GM13976 (cell line): Measurements from ENCODE around the gene PPFIA3.
"Not testable (repeated sequence)": the region's sequence is repeated elsewhere in the genome, so short reads cannot be mapped to it uniquely, and the experiment has no call there.

Experiments used
- DNase-seq: peaks from one replicate; pipeline ENCODE4 v3.0.0; 2012; ENCODE audit warnings: low spot score
- in situ Hi-C: fragments of 300-500 bp; cut with MboI; formaldehyde crosslinking; loops from one replicate; pipeline ENCODE4 v1.12.0; 2022; ENCODE audit warnings: low sequenced_read_pairs, mixed read lengths, inconsistent platforms; ENCODE audit not compliant: unreplicated experiment
- TF ChIP-seq, protein P1 (sequence below): IDR thresholded peaks from 2 replicates; pipeline ENCODE4 v1.5.1; 2012; ENCODE audit warnings: borderline replicate concordance, mild to moderate bottlenecking; ENCODE audit not compliant: insufficient read depth; ENCODE audit errors: extremely low read depth, missing control alignments, control extremely low read depth

Gene PPFIA3

DNA sequence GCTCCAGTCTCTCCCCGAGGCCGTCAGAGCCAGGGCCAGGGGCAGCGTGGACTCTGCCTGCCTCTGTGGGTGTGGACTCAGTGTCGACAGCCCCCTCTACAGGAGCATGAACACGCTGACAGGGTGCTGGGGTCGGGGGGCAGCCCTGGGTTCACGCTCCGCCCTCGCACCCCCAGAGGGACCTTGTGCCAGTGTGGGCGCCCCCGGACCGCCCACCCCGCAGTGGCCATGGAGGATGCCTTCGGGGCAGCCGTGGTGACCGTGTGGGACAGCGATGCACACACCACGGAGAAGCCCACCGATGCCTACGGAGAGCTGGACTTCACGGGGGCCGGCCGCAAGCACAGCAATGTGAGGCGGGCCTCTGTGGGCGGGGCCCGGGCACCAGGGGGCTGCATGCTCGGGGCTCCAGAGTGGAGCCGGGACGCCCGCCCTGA is 46.5 kb downstream of the PPFIA3 start:
- TF ChIP-seq, protein P1, sequence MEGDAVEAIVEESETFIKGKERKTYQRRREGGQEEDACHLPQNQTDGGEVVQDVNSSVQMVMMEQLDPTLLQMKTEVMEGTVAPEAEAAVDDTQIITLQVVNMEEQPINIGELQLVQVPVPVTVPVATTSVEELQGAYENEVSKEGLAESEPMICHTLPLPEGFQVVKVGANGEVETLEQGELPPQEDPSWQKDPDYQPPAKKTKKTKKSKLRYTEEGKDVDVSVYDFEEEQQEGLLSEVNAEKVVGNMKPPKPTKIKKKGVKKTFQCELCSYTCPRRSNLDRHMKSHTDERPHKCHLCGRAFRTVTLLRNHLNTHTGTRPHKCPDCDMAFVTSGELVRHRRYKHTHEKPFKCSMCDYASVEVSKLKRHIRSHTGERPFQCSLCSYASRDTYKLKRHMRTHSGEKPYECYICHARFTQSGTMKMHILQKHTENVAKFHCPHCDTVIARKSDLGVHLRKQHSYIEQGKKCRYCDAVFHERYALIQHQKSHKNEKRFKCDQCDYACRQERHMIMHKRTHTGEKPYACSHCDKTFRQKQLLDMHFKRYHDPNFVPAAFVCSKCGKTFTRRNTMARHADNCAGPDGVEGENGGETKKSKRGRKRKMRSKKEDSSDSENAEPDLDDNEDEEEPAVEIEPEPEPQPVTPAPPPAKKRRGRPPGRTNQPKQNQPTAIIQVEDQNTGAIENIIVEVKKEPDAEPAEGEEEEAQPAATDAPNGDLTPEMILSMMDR: no peak
- peak; percentile 18 for DNase-seq
- in situ Hi-C loops: no loop called here

DNA sequence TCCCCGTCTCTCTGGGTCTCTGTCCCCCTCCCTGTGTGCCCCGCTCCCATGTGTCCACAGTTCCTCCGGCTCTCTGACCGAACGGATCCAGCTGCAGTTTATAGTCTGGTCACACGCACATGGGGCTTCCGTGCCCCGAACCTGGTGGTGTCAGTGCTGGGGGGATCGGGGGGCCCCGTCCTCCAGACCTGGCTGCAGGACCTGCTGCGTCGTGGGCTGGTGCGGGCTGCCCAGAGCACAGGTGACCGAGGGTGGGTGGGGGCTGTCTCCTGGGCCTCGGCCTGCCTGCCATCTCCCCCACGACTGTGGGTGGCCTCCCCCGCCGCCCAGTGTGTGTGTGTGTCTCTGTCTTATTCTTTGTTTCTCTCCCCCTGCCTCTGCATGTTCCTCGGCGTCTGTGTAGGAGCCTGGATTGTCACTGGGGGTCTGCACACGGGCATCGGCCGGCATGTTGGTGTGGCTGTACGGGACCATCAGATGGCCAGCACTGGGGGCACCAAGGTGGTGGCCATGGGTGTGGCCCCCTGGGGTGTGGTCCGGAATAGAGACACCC is 48.6 kb downstream of the PPFIA3 start:
- in situ Hi-C loops: no loop called here
- TF ChIP-seq, protein P1: no peak
- no peak for DNase-seq

DNA sequence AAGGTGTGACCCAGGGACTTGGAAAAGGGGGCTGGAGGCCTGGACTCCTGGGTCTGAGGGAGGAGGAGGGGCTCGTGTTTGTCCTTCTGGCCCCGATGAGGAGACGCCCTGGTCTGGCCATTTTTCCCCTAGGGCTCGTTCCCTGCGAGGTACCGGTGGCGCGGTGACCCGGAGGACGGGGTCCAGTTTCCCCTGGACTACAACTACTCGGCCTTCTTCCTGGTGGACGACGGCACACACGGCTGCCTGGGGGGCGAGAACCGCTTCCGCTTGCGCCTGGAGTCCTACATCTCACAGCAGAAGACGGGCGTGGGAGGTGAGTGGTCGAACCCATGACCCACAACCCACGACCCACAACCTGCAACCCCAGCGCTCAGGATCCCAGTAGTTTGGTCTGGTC is 49.1 kb downstream of the PPFIA3 start:
- in situ Hi-C loops: no loop called here
- TF ChIP-seq, protein P1: no peak
- DNase-seq: no peak

DNA sequence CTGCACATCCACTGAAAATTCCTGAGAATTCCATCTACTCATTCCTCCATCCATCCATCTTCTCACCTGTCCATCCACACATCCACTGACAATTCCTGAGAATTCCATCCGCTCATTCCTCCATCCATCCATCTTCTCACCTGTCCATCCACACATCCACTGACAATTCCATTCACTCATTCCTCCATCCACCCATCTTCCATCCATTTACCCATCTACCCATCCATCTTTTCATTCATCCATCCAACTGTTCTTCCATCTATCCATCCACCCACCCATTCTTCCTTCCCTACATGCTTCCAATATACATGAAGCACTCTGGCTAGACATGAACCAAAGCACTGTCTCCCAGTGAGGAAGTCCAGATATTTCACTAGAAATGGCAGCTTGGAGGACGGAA is 53.9 kb downstream of the PPFIA3 start:
- DNase-seq: no peak
- TF ChIP-seq, protein P1: no peak
- in situ Hi-C loops: no loop called here

DNA sequence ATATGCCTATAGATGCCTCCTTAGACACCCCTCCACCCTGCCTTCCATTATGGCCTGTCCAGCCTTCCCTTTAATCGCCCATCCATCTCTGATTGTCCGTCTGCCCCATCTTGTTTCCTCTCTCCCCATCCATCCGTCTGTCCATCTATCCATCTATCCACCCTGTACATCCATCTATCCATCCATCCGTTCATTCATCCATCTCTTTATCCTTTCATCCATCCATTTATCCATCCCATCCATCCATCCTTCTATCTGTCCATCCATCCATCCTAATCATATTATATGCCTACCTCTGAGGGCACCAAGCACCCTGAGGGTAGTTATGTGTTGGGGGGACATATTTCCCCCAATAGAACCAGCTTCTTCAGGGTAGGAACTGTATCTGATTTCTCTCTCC is 61.3 kb downstream of the PPFIA3 start:
- in situ Hi-C loops: no loop called here
- no peak for DNase-seq
- TF ChIP-seq, protein P1: no peak

GRCh38 chr19:49182010-49182847 is 62.9 kb downstream of the PPFIA3 start:
- in situ Hi-C loops, DNase-seq: not testable (repeated sequence)

- TF ChIP-seq, protein P1: no peak
- DNase-seq: no peak
- in situ Hi-C loops: no loop called here
Measured at GRCh38 chr19:49182848-49183375, 63.6 kb downstream of the PPFIA3 start.
